Endothelial cell of umbilical vein (primary cell): ENCODE results near the gene TNN. TPM values are rescaled to one million over a fixed set of nuclear protein-coding genes. Genes with fewer than 3 reads are reported as not detected.

Experiments used
- BruUV-seq: library from RNA; stranded (reverse); fragments of 400-500 nt; replicated peaks from 2 replicates; lab custom pipeline; 2021; lab: Mats Ljungman, UMichigan
- CTCF ChIA-PET: fragments of 300-600, 350-600 bp; sonication (Branson Sonifier 250); formaldehyde crosslinking; loops from one replicate; lab custom pipeline; 2021; ENCODE audit warnings: antibody characterized with exemption, inconsistent platforms; lab: Charles Lee
- POLR2A ChIA-PET: fragments of 300-600, 350-600 bp; sonication (Branson Sonifier 250); formaldehyde crosslinking; loops from one replicate; lab custom pipeline; 2021; ENCODE audit warnings: antibody characterized with exemption, inconsistent platforms; lab: Charles Lee
- DNase-seq: peaks from one replicate; pipeline ENCODE4 v3.0.0-alpha.2; 2011; ENCODE audit warnings: low read depth, low spot score
- FAIRE-seq: peaks from 2 replicates; lab custom pipeline; 2011; peaks lifted over from hg19 to GRCh38; lab: Jason Lieb, UNC
- H2AFZ ChIP-seq: 2 replicates; pipeline ENCODE4 v1.6.0; 2012; ENCODE audit warnings: low read depth, low read length, control low read depth, inconsistent platforms
- H3K27ac ChIP-seq: 2 replicates; pipeline ENCODE4 v1.5.1; 2011; ENCODE audit warnings: low read depth, mild to moderate bottlenecking, control low read depth, low read length, moderate library complexity; ENCODE audit not compliant: insufficient read depth
- H3K27me3 ChIP-seq, 2 experiments: 2 replicates each; pipeline versions ENCODE4 v1.6.0 to v1.6.1; 2011; ENCODE audit warnings: low read length in 2 of 2, mixed read lengths in 1 of 2; ENCODE audit not compliant: control insufficient read depth in 2 of 2, insufficient read depth in 2 of 2
- H3K36me3 ChIP-seq, 2 experiments: 2 replicates in 1 of 2; 3 replicates in 1 of 2; pipeline ENCODE4 v1.5.1; 2011; ENCODE audit warnings: low read length in 2 of 2, mild to moderate bottlenecking in 1 of 2, moderate library complexity in 1 of 2; ENCODE audit not compliant: control insufficient read depth in 2 of 2, insufficient read depth in 2 of 2; ENCODE audit errors: extremely low read depth in 1 of 2
- H3K4me1 ChIP-seq: 3 replicates; pipeline ENCODE4 v1.5.1; 2011; ENCODE audit warnings: mild to moderate bottlenecking, low read length; ENCODE audit not compliant: control insufficient read depth, insufficient read depth; ENCODE audit errors: extremely low read depth
- H3K4me2 ChIP-seq: 2 replicates; pipeline ENCODE4 v1.6.1; 2011; ENCODE audit warnings: low read length, control low read depth, mixed read lengths; ENCODE audit not compliant: insufficient read depth
- H3K4me3 ChIP-seq, 3 experiments: fragments of 200-600 bp in 1 of 3; sonication (generic), shearing (Covaris generic) in 1 of 3; replicated peaks in 1 of 3; 2 replicates each; pipeline ENCODE4 v1.5.1; 2011 to 2016; ENCODE audit warnings: control low read depth in 3 of 3, low read length in 3 of 3, mild to moderate bottlenecking in 2 of 3, inconsistent platforms in 1 of 3, low read depth in 1 of 3, moderate library complexity in 1 of 3; ENCODE audit not compliant: insufficient read depth in 1 of 3
- H3K79me2 ChIP-seq: 2 replicates; pipeline ENCODE4 v1.6.0; 2012; ENCODE audit warnings: low read length, inconsistent platforms; ENCODE audit not compliant: control insufficient read depth, insufficient read depth
- H3K9ac ChIP-seq: replicated peaks from 2 replicates; pipeline ENCODE3; 2011; ENCODE audit warnings: low read length, control low read depth; ENCODE audit not compliant: insufficient read depth; ENCODE audit errors: extremely low read depth
- H3K9me1 ChIP-seq: replicated peaks from 3 replicates; pipeline ENCODE4 v1.6.0; 2011; ENCODE audit warnings: mild to moderate bottlenecking, low read length; ENCODE audit not compliant: control insufficient read depth, insufficient read depth; ENCODE audit errors: extremely low read depth
- H3K9me3 ChIP-seq: replicated peaks from 2 replicates; pipeline ENCODE4 v1.5.1; 2012; ENCODE audit warnings: low read length, inconsistent platforms; ENCODE audit not compliant: control insufficient read depth, insufficient read depth
- H4K20me1 ChIP-seq: replicated peaks from 2 replicates; pipeline ENCODE3; 2011; ENCODE audit warnings: mild to moderate bottlenecking, low read length; ENCODE audit not compliant: control insufficient read depth, insufficient read depth; ENCODE audit errors: extremely low read depth
- CTCF ChIP-seq, 2 donors: IDR thresholded peaks; 1 replicate in 1 of 2; 2 replicates in 1 of 2; pipeline ENCODE4 v1.5.1; 2011; ENCODE audit warnings: low read length in 2 of 2, mild to moderate bottlenecking in 2 of 2, moderate library complexity in 2 of 2, control low read depth in 1 of 2, inconsistent platforms in 1 of 2, low read depth in 1 of 2; ENCODE audit not compliant: insufficient read depth in 1 of 2; ENCODE audit errors: extremely low read depth in 1 of 2
- GATA2 ChIP-seq: IDR thresholded peaks from 2 replicates; pipeline ENCODE4 v1.7.0; 2011; ENCODE audit warnings: low read depth, mild to moderate bottlenecking, moderate library complexity, mixed read lengths, low read length; ENCODE audit not compliant: insufficient read length, insufficient read depth
- POLR2AphosphoS5 ChIP-seq: IDR thresholded peaks from 2 replicates; pipeline ENCODE4 v1.6.1; 2012; ENCODE audit warnings: low read depth, mild to moderate bottlenecking, control low read depth, low read length, moderate library complexity; ENCODE audit not compliant: insufficient read depth
- dilution Hi-C: fragments of 300-500 bp; cut with MboI; formaldehyde crosslinking; loops from one replicate; pipeline ENCODE4 v1.15.0; 2019; ENCODE audit warnings: low sequenced_read_pairs; ENCODE audit not compliant: extremely low pct_ligation_motif_present
- intact Hi-C: fragments of 100-400 bp; cut with micrococcal nuclease; formaldehyde crosslinking; loops from one replicate; pipeline ENCODE4 v1.10.0; 2022
- polyA plus RNA-seq, 4 experiments: library from polyadenylated mRNA; depleted of rRNA in 3 of 4; stranded (reverse) in 3 of 4; unstranded in 1 of 4; fragments of >200 nt; gene quantifications; 2 replicates each; pipeline versions ENCODE4 v1.2.1 to v1.2.3, GENCODE V29; 2011 to 2012; ENCODE audit warnings: missing spikeins in 1 of 4
- total RNA-seq: library from RNA; stranded (reverse); gene quantifications from 2 replicates; pipeline ENCODE4 v1.2.3, GENCODE V29; 2021

TNN gene
- total and polyA plus RNA-seq, 2 donors (not counting 3 experiments of a cell fraction or from before 2014, with no cell fraction given) = not detected

DNA sequence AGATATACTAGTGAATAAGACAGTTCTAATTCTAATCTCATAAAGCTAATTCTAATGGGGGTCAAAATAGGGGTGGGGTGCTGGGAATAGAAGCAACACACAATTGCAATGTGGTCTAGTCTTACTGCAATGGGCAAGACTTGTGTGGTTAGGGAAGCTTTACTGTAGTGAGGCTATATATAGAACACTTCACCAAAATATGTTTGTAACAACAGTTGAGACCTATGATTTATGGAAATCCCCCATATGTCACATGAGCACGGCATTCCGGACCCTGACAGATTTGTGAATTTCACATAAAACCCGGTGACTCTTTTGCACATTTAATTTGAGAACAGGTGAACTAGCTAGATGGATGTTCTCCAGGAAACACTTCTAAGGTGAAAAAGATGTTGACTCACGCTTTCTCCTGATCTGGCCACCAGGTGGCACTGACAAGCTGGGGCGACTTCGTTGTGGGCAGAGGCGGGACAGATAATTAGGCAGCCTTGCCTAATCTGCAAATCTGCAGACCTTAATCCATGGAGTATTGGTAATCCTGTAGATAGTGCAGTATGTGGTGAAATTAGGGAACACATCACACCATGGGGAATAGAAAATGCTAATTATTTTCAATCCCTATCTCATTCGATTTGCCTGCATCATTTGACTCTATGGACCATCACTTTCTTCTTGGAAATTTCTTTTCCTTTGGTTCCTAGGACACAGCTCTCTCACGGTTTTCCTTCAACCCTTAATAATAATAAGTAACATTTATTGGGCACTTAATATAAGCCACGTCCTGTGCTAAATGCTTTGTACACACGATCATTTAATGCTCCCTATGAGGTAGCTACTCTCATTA is 87.2 kb downstream of the TNN start:
- POLR2A ChIA-PET = no interaction called here
- Histone ChIP-seq H3K79me2 (no peaks in the 10 kb centered on the region), H3K27ac (no peak overlapping the region), H3K27me3 (peaks cover 0 to 20% of the 10 kb centered on the region in 2 experiments), H3K4me2 (no peak overlapping the region), H3K9me1 (no peaks in the 10 kb centered on the region), H3K4me1 (no peaks in the 10 kb centered on the region), H3K9ac (no peak overlapping the region), H4K20me1 (no peaks in the 10 kb centered on the region), H3K9me3 (no peaks in the 10 kb centered on the region), H2AFZ (no peak overlapping the region), H3K4me3 (no peak overlapping the region), H3K36me3 (peaks cover 0 to 3% of the 10 kb centered on the region in 2 experiments)
- CTCF ChIA-PET = interaction anchor here (0.7 to 9.1 kb wide), 50 partner anchors 9 to 1725 kb away, joined by 3 to 369 read pairs (median 4); partner anchors contain the start of genes KIAA0040 and TNR
- TF ChIP-seq GATA2 = peak; percentile 59
- no peak for TF ChIP-seq POLR2AphosphoS5
- TF ChIP-seq CTCF (IDR thresholded peaks at IDR 0.05; ENCODE audit: extremely low read depth in 1 of 2, insufficient read depth in 1 of 2, low read depth in 1 of 2, low read length in 2 of 2) = peak; percentile 78 to 80
- FAIRE-seq = peak; percentile 81
- intact Hi-C loops (loop anchor here (1.0 to 5.0 kb wide), 6 partner anchors 14 to 734 kb away; partner anchors contain the start of gene TNR), dilution Hi-C loops (loop anchor here (10.0 kb wide), 1 partner anchor 160 kb away; no protein-coding TSS in a partner anchor)
- no TSS peak for BruUV-seq
- peak; percentile 72 for DNase-seq
